Renal cortical epithelial cell (primary cell): ENCODE results near the gene EXD3. TPM values are rescaled to one million over a fixed set of nuclear protein-coding genes. Genes with fewer than 3 reads are reported as not detected.
"Not testable (repeated sequence)": the region's sequence is repeated elsewhere in the genome, so short reads cannot be mapped to it uniquely, and the experiment has no call there.

Experiments used
- DNase-seq: peaks from one replicate; pipeline ENCODE4 v3.0.0-alpha.2; 2011; ENCODE audit warnings: low read depth
- total RNA-seq: library from RNA; depleted of rRNA; stranded (reverse); fragments of >200 nt; gene quantifications from 2 replicates; pipeline ENCODE4 v1.2.3, GENCODE V29; 2014

EXD3 gene
- total RNA-seq, 1 donor from 2014 or later = 12.2 TPM

DNA sequence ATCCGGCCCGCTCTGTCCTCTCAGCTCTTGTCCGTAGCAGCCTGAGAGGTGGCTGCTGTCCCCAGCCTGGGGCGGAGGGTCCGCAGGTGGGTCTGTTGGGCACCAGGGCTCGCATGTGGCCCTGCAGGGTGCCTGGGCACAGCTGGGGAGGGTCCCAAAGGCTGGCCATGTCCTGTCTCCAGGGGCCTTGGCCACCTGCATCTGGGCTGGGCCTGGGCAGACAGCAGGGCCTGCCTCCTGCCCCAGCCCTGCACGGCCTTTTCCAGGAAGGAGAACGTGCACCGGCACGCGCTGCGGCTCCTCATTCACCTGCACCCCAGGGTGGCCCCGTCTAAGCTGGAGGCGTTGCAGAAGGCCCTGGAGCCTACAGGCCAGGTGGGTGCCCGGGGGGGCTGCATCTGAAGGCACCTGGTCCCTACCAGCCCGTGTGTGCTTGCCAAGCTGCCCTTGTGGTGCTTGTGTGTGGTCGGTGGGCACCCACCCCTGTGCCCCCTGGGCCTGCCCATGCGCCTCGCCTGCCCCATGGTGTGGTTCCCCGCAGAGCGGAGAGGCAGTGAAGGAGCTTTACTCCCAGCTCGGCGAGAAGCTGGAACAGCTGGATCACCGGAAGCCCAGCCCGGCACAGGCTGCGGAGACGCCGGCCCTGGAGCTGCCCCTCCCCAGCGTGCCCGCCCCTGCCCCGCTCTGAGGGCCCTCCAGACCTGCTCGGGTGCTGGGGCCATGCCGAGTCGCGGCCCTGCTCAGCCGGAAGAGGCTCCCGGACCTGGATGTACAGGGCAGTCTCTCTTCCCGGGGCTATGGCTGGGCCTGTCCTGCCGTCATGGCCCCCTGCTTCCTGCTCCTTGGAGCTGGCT is 150.5 kb downstream of the EXD3 start:
- no peak for DNase-seq

DNA sequence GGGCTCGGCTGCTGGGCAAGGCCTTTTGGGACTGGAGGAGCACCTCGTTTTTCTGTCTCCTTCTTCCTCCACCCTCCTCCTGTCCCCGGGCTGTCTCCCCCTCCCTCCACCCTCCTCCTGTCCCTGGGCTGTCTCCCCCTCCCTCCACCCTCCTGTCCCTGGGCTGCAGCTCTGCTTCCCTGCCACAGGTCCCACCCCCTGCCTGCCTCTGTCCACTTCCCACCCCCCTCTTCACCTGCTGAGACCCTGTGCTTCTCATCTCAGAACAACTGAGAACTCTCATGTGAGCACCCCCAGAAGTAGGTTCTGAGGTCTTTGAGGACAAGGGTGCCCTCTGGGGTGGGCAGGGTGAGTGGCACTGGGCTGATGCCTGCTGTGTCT is 151.3 kb downstream of the EXD3 start:
- no peak for DNase-seq

GRCh38 chr9:137270929-137271695 is 151.8 kb downstream of the EXD3 start:
- DNase-seq = no peak

GRCh38 chr9:137269231-137269772 is 153.7 kb downstream of the EXD3 start:
- DNase-seq = peak; percentile 33

DNA sequence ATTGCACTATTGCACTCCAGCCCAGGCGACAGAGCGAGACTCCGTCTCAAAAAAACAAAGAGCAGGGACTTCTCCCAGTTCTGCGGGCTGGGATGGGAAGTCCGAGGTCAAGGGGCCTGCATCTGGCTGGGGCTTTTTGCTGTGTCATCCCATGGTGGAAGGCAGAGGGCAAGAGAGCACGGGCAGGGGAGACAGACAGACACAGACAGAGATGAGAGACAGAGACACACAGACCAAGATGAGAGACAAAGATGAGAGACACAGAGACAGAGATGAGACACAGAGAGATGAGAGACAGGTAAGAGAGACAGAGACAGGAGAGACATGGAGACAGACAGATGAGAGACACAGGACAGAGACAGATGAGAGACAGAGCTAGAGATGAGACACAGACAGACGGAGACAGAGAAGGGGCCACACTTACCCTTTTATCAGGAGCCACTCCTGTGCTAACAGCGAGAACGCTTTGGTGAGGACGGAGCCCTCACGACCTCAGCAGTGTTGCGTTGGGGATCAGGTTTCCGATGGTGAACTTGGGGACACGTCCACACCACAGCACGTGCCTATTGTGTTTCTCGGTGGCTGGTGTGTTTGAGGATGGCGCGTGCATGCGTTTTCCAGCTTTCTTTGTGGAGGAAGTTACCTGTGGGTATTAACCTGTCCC is 154.3 kb downstream of the EXD3 start:
- no peak for DNase-seq

GRCh38 chr9:137267933-137268355 is 155.0 kb downstream of the EXD3 start:
- no peak for DNase-seq

DNA sequence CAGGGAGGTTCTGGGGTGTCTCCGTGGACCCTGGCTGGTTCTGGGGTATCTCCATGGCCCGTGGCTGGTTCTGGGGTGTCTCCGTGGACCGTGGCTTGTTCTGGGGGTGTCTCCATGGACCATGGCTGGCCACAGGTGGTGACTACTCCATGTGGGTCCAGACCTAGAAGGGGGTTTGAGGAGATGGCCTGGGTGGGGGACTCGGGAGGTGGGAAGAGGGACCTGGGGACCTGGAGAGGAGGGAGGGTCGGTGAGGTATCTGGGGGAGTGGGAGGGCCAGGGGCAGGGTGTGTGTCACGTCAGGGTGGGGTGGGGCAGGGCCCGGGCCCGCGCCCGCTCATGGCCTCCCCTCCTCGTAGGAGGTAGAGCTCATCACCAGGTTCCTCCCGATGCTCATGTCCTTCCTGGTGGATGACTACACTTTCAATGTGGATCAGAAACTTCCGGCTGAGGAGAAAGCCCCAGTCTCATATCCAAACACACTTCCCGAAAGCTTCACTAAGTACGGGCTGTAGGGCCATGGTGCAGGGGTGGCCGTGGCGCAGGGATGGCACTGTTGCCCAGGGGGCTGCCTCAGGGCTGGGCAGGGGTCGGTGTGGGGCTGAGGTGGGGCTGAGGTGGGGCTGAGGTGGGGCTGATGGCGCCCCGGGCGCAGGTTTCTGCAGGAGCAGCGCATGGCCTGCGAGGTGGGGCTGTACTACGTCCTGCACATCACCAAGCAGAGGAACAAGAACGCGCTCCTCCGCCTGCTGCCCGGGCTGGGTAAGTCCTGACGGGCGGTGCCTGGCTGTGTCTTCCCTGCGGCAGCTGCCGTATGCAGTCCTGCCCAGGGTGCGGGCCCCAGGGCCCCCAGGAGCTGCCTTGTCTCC is 156.1 kb downstream of the EXD3 start:
- DNase-seq = no peak

DNA sequence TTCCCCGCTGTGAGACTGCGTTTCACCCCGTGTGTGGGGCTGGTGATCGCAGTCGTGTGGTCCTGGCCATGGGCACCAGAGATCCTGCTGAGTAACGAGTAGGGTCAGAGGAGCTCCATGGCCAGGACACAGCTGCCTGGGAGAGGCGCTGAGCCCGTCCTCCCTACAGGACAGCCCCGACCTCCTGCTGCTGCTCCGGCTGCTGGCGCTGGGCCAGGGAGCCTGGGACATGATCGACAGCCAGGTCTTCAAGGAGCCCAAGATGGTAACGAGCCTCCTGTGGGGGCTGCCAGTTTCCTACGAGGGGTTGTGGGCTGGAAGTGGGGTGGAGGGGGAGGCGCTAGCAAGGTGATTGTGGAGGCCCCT is 156.8 kb downstream of the EXD3 start:
- no peak for DNase-seq

DNA sequence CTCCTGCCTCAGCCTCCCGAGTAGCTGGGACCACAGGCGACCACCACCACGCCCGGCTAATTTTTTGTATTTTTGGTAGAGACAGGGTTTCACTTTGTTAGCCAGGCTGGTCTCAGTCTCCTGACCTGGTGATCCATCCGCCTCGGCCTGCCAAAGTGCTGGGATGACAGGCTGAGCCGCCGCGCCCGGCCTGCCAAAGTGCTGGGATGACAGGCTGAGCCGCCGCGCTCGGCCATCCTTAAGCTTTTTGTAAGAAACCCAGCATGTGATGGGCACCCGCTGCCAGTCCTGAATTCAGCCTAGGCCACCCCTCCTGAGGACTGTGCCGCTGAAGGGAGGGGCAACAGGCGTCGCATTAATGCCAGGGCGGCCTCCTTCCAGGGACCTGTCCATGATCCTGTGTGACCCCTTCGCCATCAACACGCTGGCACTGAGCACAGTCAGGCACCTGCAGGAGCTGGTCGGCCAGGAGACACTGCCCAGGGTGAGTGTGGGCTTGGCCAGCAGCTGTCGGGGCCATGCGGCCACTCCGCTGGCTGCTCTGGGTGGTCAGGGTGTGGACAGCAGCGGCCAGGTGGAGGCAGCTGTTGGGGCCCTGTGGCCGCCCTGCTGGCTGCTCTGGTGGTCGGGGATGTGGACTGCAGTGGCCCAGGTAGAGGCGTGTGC is 157.3 kb downstream of the EXD3 start:
- DNase-seq = no peak

DNA sequence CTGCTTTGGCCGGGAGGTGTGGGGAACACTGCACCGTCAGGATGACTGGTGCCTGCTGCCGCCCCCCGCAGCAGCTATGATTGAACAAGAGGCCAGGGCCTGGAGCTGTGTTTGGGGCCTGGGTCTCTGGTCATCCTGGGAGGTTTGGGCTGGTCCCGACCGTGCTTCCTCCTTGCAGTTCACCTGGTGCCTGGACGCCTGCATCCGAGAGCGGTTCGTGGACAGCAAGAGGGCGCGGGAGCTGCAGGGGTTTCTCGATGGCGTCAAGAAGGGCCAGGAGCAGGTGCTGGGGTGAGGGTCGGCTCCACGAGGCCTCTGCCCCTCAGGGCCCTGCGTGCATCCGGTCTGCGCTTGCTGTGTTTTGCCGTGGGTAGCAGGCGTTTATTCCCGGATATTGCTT is 158.9 kb downstream of the EXD3 start:
- DNase-seq = no peak

DNA sequence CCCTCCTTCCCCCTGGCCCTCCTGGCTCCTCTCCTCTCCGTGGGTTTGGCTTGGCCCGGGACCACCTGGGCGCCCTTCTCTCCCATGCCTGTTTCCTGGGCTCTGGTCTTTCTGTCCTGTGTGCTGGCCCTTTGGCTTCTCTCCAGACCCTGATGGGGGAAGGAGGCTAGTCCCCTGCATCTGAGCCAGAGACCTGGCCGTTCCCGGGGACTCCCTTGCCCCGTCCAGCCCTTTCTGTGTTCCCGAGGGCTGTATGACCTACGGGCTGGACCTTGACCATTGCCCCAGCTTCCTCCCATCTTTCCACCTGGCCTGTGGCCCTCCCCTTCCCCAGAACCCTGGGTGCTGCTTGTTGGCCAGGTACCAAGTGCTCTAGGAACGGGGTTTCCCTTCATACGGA is 159.5 kb downstream of the EXD3 start:
- DNase-seq = no peak

DNA sequence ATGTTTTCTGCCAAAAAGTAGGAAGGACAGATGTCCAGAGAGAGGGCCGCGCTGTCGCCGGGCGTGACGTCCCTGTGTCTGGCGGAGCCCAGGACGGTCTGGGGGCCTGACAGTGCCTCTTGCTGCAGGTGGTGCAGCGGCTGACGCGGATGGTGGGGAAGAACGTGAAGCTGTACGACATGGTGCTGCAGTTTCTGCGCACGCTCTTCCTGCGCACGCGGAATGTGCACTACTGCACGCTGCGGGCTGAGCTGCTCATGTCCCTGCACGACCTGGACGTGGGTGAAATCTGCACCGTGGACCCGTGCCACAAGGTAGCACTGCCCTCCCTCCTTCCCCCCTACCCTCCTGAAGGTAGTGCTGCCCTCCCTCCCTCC is 160.1 kb downstream of the EXD3 start:
- no peak for DNase-seq

DNA sequence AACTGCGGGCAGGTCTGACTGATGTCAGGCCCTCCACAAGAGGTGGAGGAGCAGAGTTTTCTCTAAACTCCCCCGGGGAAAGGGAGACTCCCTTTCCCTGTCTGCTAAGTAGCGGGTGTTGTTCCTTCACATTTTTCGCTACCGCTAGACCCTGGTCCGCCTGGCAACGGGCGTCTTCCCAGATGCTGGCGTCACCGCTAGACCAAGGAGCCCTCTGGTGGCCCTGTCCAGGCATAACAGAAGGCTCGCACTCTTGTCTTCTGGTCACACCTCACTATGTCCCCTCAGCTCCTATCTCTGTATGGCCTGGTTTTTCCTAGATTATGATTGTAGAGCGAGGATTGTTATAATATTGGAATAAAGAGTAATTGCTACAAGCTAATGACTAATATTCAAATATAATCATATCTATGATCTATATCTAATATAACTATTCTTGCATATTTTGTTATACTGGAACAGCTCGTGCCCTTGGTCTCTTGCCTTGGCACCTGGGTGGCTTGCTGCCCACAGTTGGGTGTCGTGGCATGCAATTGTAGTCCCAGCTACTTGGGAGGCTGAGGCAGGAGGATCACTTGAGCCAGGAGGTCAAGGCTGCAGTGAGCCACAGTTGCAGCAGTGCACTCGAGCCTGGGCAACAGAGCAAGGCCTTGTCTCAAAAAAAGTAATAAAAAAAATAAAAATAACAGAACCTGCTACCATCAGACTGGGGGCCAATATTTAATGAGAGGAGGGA is 160.6 kb downstream of the EXD3 start:
- not testable (repeated sequence) for DNase-seq

Other genes with a start within 250 kb of the EXD3 start
- 10.4 and 28.9 TPM in 2 replicates for gene ANAPC2, start 234.6 kb downstream of the EXD3 start, total RNA-seq
- gene SSNA1, start 234.5 kb downstream of the EXD3 start, total RNA-seq = 45.5 and 76.2 TPM in 2 replicates
- gene TPRN, start 222.4 kb downstream of the EXD3 start, total RNA-seq = 4.5 and 10.6 TPM in 2 replicates
- gene TMEM203, start 217.5 kb downstream of the EXD3 start, total RNA-seq = 30.2 and 42.8 TPM in 2 replicates
- gene NDOR1, start 217.5 kb downstream of the EXD3 start, total RNA-seq = 2.3 and 6.2 TPM in 2 replicates
- 1.2 TPM in 1 of 2 replicates, not detected in the other for gene RNF208, start 200.9 kb downstream of the EXD3 start, total RNA-seq
- gene CYSRT1, start 198.0 kb downstream of the EXD3 start, total RNA-seq = 0.20 and 0.87 TPM in 2 replicates
- 0.15 and 0.52 TPM in 2 replicates for gene RNF224, start 195.7 kb downstream of the EXD3 start, total RNA-seq
- not detected in 2 replicates for gene SLC34A3, start 192.3 kb downstream of the EXD3 start, total RNA-seq
- 153 and 288 TPM in 2 replicates for gene TUBB4B, start 181.9 kb downstream of the EXD3 start, total RNA-seq
- not detected in 2 replicates for gene STPG3, start 171.9 kb downstream of the EXD3 start, total RNA-seq
- gene NELFB, start 167.8 kb downstream of the EXD3 start, total RNA-seq = 55.4 and 62.2 TPM in 2 replicates
- gene TOR4A, start 145.4 kb downstream of the EXD3 start, total RNA-seq = 36.3 and 42.1 TPM in 2 replicates
- gene NRARP, start 120.9 kb downstream of the EXD3 start, total RNA-seq = 0.55 and 1.0 TPM in 2 replicates
- gene NOXA1, start 231 bp upstream of the EXD3 start, total RNA-seq = 2.1 and 2.8 TPM in 2 replicates
- gene ENTPD8, start 18.2 kb upstream of the EXD3 start, total RNA-seq = 0.05 and 0.17 TPM in 2 replicates
- gene NSMF, start 36.2 kb upstream of the EXD3 start, total RNA-seq = 12.0 and 20.4 TPM in 2 replicates
- 1.2 TPM in 1 of 2 replicates, not detected in the other for gene PNPLA7, start 127.2 kb upstream of the EXD3 start, total RNA-seq
- 18.1 and 50.2 TPM in 2 replicates for gene MRPL41, start 128.7 kb upstream of the EXD3 start, total RNA-seq
- 15.8 and 29.9 TPM in 2 replicates for gene DPH7, start 155.8 kb upstream of the EXD3 start, total RNA-seq
- gene ZMYND19, start 167.3 kb upstream of the EXD3 start, total RNA-seq = 11.0 and 19.1 TPM in 2 replicates
- 58.6 and 75.0 TPM in 2 replicates for gene ARRDC1, start 182.5 kb upstream of the EXD3 start, total RNA-seq
- 58.0 and 92.8 TPM in 2 replicates for gene EHMT1, start 195.8 kb upstream of the EXD3 start, total RNA-seq